Fibroblast of lung (primary cell): ENCODE results near the gene RASL11B.

ENCODE experiments used
- CTCF ChIP-seq, 2 donors: IDR thresholded peaks in 1 of 2; conservative IDR thresholded peaks in 1 of 2; 1 replicate in 1 of 2; 2 replicates in 1 of 2; pipeline ENCODE4 v1.5.1; 2011 to 2012; ENCODE audit warnings: low read length in 2 of 2, control low read depth in 1 of 2, inconsistent platforms in 1 of 2, low read depth in 1 of 2, mild to moderate bottlenecking in 1 of 2
- EZH2 ChIP-seq: IDR thresholded peaks from 2 replicates; pipeline ENCODE4 v1.5.1; 2012; ENCODE audit warnings: low read length, control low read depth, mild to moderate bottlenecking; ENCODE audit errors: missing control alignments

- TF ChIP-seq CTCF (conservative IDR thresholded peaks at IDR 0.05 in 1 of 2, IDR thresholded peaks at IDR 0.05 in 1 of 2; ENCODE audit: low read depth in 1 of 2, low read length in 2 of 2), result no peak
- TF ChIP-seq EZH2, result no peak
Observed at GRCh38 chr4:52824603-52825459, 37.3 kb upstream of the RASL11B start.
